ENCODE data around the gene KCNMA1. TPM values are rescaled to one million over a fixed set of nuclear protein-coding genes. Genes with fewer than 3 reads are reported as not detected.
"Not testable (repeated sequence)": the region's sequence is repeated elsewhere in the genome, so short reads cannot be mapped to it uniquely, and the experiment has no call there.

KCNMA1 gene
- total RNA-seq, 4 donors from 2014 or later, result 68.4 to 170 (median 119) TPM

DNA sequence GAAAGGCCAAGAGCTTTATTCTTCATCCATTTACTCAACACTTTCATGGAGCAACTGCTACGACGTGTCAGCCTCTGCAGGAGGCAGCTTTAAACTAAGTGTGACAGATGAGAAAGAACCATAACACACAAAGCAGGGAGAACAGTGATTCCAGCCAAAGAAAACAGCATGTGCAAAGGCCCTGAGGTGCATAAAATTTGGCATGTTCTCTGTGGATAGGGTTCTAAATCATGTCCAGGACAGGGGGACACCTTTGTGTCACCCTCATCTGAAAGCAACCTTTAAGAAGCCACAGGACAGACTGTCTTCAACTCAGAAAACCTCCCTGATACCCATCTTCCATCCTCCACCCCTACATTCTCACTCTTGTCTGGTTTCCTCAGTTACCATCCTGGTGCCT is 116.6 kb downstream of the KCNMA1 start:
- intact Hi-C loops (cut with DNase I; ENCODE audit: low total_unique reads) (loop anchor here (10.0 kb wide), 1 partner anchor 114 kb away; the partner anchor contains the start of gene KCNMA1), in situ Hi-C loops (cut with MboI; ENCODE audit: low pct_ligation_motif_present in 1 of 4, low pct_unique_long_range_greater_than_20kb in 1 of 4, low sequenced_read_pairs in 3 of 4) (no loop called here)
- no peaks in the 10 kb centered on the region for H3K36me3 ChIP-seq
- H3K4me1 ChIP-seq, result peaks cover 0 to 13% (median 6%) of the 10 kb centered on the region in 4 donors
- no peak for DNase-seq
- no peaks in the 10 kb centered on the region for H3K27me3 ChIP-seq
- no peak for TF ChIP-seq CTCF (IDR thresholded peaks at IDR 0.05)
- TF ChIP-seq POLR2A (IDR thresholded peaks at IDR 0.05), result no peak
- TF ChIP-seq POLR2AphosphoS5 (IDR thresholded peaks at IDR 0.05), result no peak
- no peak for TF ChIP-seq EP300 (IDR thresholded peaks at IDR 0.05; ENCODE audit: low read depth)
- no peak overlapping the region for H3K4me3 ChIP-seq
- H3K9me3 ChIP-seq, result no peaks in the 10 kb centered on the region
- H3K27ac ChIP-seq, result no peak overlapping the region
- 90 to 98% methylated on average over 2 of the region's 2 CpGs for WGBS, 2 donors (ENCODE audit: low coverage in 1 of 2)

- Histone ChIP-seq H3K4me3 (no peak overlapping the region), H3K27ac (no peak overlapping the region), H3K27me3 (no peaks in the 10 kb centered on the region), H3K36me3 (no peaks in the 10 kb centered on the region), H3K4me1 (peaks cover 0 to 13% (median 6%) of the 10 kb centered on the region in 4 donors), H3K9me3 (no peaks in the 10 kb centered on the region)
- intact Hi-C loops (cut with DNase I; ENCODE audit: low total_unique reads) (loop anchor here (10.0 kb wide), 1 partner anchor 115 kb away; the partner anchor contains the start of gene KCNMA1), in situ Hi-C loops (cut with MboI; ENCODE audit: low pct_ligation_motif_present in 1 of 4, low pct_unique_long_range_greater_than_20kb in 1 of 4, low sequenced_read_pairs in 3 of 4) (no loop called here)
- no peak for DNase-seq
- TF ChIP-seq POLR2AphosphoS5 (IDR thresholded peaks at IDR 0.05) (no peak), POLR2A (IDR thresholded peaks at IDR 0.05) (no peak), CTCF (IDR thresholded peaks at IDR 0.05) (no peak), EP300 (IDR thresholded peaks at IDR 0.05; ENCODE audit: low read depth) (no peak)
- 83% methylated on average over 1 of the region's 1 CpG; no CpG with 5 or more reads in 1 of the 2 donors for WGBS, 2 donors (ENCODE audit: low coverage in 1 of 2)
These were observed 117.3 kb downstream of the KCNMA1 start for GRCh38 chr10:77520290-77520689.

DNA sequence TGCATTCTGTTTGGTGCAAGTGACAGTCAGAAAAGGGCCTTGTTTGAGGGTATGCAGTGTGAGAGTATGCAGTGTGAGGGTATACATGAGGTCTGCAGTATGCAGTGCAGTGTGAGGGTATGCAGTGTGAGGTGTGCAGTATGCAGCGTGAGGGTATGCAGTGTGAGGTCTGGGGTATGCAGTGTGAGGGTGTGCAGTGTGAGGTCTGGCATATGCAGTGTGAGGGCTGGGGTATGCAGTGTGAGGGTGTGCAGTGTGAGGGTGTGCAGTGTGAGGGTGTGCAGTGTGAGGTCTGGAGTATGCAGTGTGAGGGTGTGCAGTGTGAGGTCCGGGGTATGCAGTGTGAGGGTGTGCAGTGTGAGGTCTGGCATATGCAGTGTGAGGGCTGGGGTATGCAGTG is 117.8 kb downstream of the KCNMA1 start:
- 70 to 100% methylated on average over 1 to 2 of the region's 2 CpGs for WGBS, 2 donors (ENCODE audit: low coverage in 1 of 2)

DNA sequence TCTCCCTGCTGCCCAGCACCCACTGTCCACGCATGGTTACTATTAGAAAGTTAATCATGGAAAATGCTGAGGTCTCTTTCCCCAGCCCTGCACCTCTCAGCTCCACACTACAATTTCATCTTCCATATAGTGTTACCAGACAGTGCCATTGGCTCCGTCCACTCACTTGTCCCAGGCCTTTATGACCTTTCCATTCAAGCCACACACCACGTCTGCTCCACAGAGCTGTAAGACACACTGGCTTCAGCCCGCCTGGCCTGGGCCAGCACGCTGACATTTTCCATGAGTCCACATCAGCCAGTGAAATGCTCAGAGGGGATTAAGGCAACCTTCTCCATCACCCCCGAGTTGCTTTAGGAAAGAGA is 118.7 kb downstream of the KCNMA1 start:
- peaks cover 0 to 16% (median 9%) of the 10 kb centered on the region in 4 donors for H3K4me1 ChIP-seq
- in situ Hi-C loops (cut with MboI; ENCODE audit: low pct_ligation_motif_present in 1 of 4, low pct_unique_long_range_greater_than_20kb in 1 of 4, low sequenced_read_pairs in 3 of 4), result no loop called here

More for the DNA sequence above, 117.8 kb downstream of the KCNMA1 start:
- DNase-seq; H3K27ac ChIP-seq; H3K27me3 ChIP-seq; in situ Hi-C loops (cut with MboI; ENCODE audit: low pct_ligation_motif_present in 1 of 4, low pct_unique_long_range_greater_than_20kb in 1 of 4, low sequenced_read_pairs in 3 of 4); H3K9me3 ChIP-seq; H3K4me3 ChIP-seq; H3K36me3 ChIP-seq: not testable (repeated sequence)
- intact Hi-C loops (cut with DNase I; ENCODE audit: low total_unique reads), result loop anchor here (10.0 kb wide), 1 partner anchor 115 kb away; the partner anchor contains the start of gene KCNMA1
- H3K4me1 ChIP-seq, result peaks cover 0 to 16% (median 5%) of the 10 kb centered on the region in 4 donors

More for the DNA sequence above, 118.7 kb downstream of the KCNMA1 start:
- H3K27ac ChIP-seq, result no peak overlapping the region
- no peaks in the 10 kb centered on the region for H3K9me3 ChIP-seq
- TF ChIP-seq POLR2A (IDR thresholded peaks at IDR 0.05), result no peak
- TF ChIP-seq CTCF (IDR thresholded peaks at IDR 0.05), result no peak
- no peak for TF ChIP-seq EP300 (IDR thresholded peaks at IDR 0.05; ENCODE audit: low read depth)
- TF ChIP-seq POLR2AphosphoS5 (IDR thresholded peaks at IDR 0.05), result no peak
- no peaks in the 10 kb centered on the region for H3K36me3 ChIP-seq
- intact Hi-C loops (cut with DNase I; ENCODE audit: low total_unique reads), result no loop called here
- 80 to 82% methylated on average over 3 to 6 of the region's 6 CpGs for WGBS, 2 donors (ENCODE audit: low coverage in 1 of 2)
- DNase-seq, result no peak
- H3K4me3 ChIP-seq, result no peak overlapping the region
- H3K27me3 ChIP-seq, result no peaks in the 10 kb centered on the region
